GM18511 (cell line): ENCODE data around the gene ZNF469.

ENCODE experiments used
- ATAC-seq: cut with Tn5 transposase; IDR thresholded peaks from one replicate; pipeline ENCODE4 v1.9.1; 2021; ENCODE audit warnings: mild to moderate bottlenecking, moderate library complexity; ENCODE audit not compliant: unreplicated experiment

ZNF469 gene

GRCh38 chr16:88345721-88346560 is 36.8 kb upstream of the ZNF469 start:
- no peak for ATAC-seq

- ATAC-seq: no peak
Observed at GRCh38 chr16:88346680-88347505, 35.9 kb upstream of the ZNF469 start.

GRCh38 chr16:88347656-88348376 is 34.9 kb upstream of the ZNF469 start:
- no peak for ATAC-seq

- no peak for ATAC-seq
Observed at GRCh38 chr16:88348377-88349152, 34.2 kb upstream of the ZNF469 start.

GRCh38 chr16:88349153-88349902 is 33.4 kb upstream of the ZNF469 start:
- ATAC-seq: no peak

- no peak for ATAC-seq
Observed at GRCh38 chr16:88349903-88350900, 32.6 kb upstream of the ZNF469 start.

GRCh38 chr16:88350922-88351321 is 31.8 kb upstream of the ZNF469 start:
- no peak for ATAC-seq

- no peak for ATAC-seq
Observed at GRCh38 chr16:88351491-88352101, 31.2 kb upstream of the ZNF469 start.

- no peak for ATAC-seq
Observed at GRCh38 chr16:88352261-88353200, 30.2 kb upstream of the ZNF469 start.

GRCh38 chr16:88353232-88353631 is 29.5 kb upstream of the ZNF469 start:
- ATAC-seq: no peak

GRCh38 chr16:88353691-88354090 is 29.1 kb upstream of the ZNF469 start:
- ATAC-seq: no peak

GRCh38 chr16:88354229-88355092 is 28.3 kb upstream of the ZNF469 start:
- ATAC-seq: no peak

- ATAC-seq: no peak
Observed at GRCh38 chr16:88355093-88355388, 27.7 kb upstream of the ZNF469 start.

GRCh38 chr16:88355389-88356123 is 27.2 kb upstream of the ZNF469 start:
- no peak for ATAC-seq

GRCh38 chr16:88356124-88356726 is 26.5 kb upstream of the ZNF469 start:
- ATAC-seq: no peak
